K562 (cell line): ENCODE measurements around the gene GRAMD2B. TPM values are rescaled to one million over a fixed set of nuclear protein-coding genes. Genes with fewer than 3 reads are reported as not detected.

ENCODE experiments used
- ATAC-seq: fragments of 200-7000 bp; cut with Tn5 transposase; 3 replicates; pipeline ENCODE4 v1.9.1; 2020; ENCODE audit warnings: moderate library complexity
- BruUV-seq: library from RNA; stranded (reverse); fragments of 400-500 nt; replicated peaks from 2 replicates; lab custom pipeline; 2021; lab: Mats Ljungman, UMichigan
- CTCF ChIA-PET: fragments of 300-600 bp; formaldehyde crosslinking; extraction: SDS; loops from one replicate; lab custom pipeline; 2021; ENCODE audit warnings: low intra/inter-chr PET ratio; lab: Yijun Ruan, JAX
- POLR2A ChIA-PET: fragments of 300-600, 350-650 bp; sonication (Branson Sonifier 250); formaldehyde crosslinking; extraction: SDS; loops from one replicate; lab custom pipeline; 2021; ENCODE audit warnings: antibody characterized with exemption, inconsistent platforms; lab: Yijun Ruan, JAX
- DNase-seq, 4 experiments: peaks; one replicate each; pipeline versions ENCODE4 v3.0.0 to v3.0.0-alpha.2; 2011 to 2018; ENCODE audit warnings: low spot score in 3 of 4, mixed read lengths in 3 of 4; ENCODE audit errors: extremely low read depth in 1 of 4
- FAIRE-seq: peaks from 2 replicates; lab custom pipeline; 2011; peaks lifted over from hg19 to GRCh38; lab: Jason Lieb, UNC
- H2AFZ ChIP-seq: 2 replicates; pipeline ENCODE4 v1.6.0; 2011; ENCODE audit warnings: low read depth, low read length, control low read depth, inconsistent platforms
- H3K27ac ChIP-seq: fragments of 200-600 bp; 3 replicates; pipeline ENCODE4 v1.8.0; 2011; ENCODE audit warnings: low read depth, mild to moderate bottlenecking, control low read depth, inconsistent platforms, low read length, moderate library complexity, mixed read lengths; ENCODE audit errors: extremely low read depth
- H3K27me3 ChIP-seq, 2 experiments: fragments of 300-600 bp in 1 of 2; 2 replicates in 1 of 2; 3 replicates in 1 of 2; pipeline versions ENCODE4 v1.6.0 to v1.8.0; 2011; ENCODE audit warnings: inconsistent platforms in 2 of 2, low read length in 2 of 2, mild to moderate bottlenecking in 1 of 2, mixed read lengths in 1 of 2, moderate library complexity in 1 of 2; ENCODE audit not compliant: control insufficient read depth in 2 of 2, insufficient read depth in 2 of 2
- H3K36me3 ChIP-seq: fragments of 300-600 bp; 3 replicates; pipeline ENCODE4 v1.8.0; 2011; ENCODE audit warnings: mild to moderate bottlenecking, low read length, inconsistent platforms; ENCODE audit not compliant: control insufficient read depth, insufficient read depth
- H3K4me1 ChIP-seq, 2 experiments: fragments of 200-600 bp in 1 of 2; replicated peaks in 1 of 2; 2 replicates in 1 of 2; 3 replicates in 1 of 2; pipeline versions ENCODE4 v1.5.1 to v1.8.0; 2011; ENCODE audit warnings: inconsistent platforms in 2 of 2, low read length in 2 of 2, mild to moderate bottlenecking in 1 of 2, mixed read lengths in 1 of 2, moderate library complexity in 1 of 2; ENCODE audit not compliant: control insufficient read depth in 2 of 2, insufficient read depth in 2 of 2
- H3K4me2 ChIP-seq: 2 replicates; pipeline ENCODE4 v1.6.1; 2011; ENCODE audit warnings: low read length, control low read depth, inconsistent platforms, mixed read lengths; ENCODE audit not compliant: insufficient read depth
- H3K4me3 ChIP-seq: fragments of 200-600 bp; sonication (generic), shearing (Covaris generic); 2 replicates; pipeline ENCODE4 v1.5.1; 2016; ENCODE audit warnings: control low read depth, inconsistent platforms
- H3K79me2 ChIP-seq: fragments of 200-600 bp; 3 replicates; pipeline ENCODE4 v1.8.0; 2011; ENCODE audit warnings: low read length, inconsistent platforms; ENCODE audit not compliant: control insufficient read depth, insufficient read depth
- H3K9ac ChIP-seq, 2 experiments: 2 replicates each; pipeline versions ENCODE4 v1.6.0 to v1.6.1; 2011; ENCODE audit warnings: low read depth in 2 of 2, low read length in 2 of 2, control low read depth in 1 of 2, inconsistent platforms in 1 of 2, mild to moderate bottlenecking in 1 of 2, mixed read lengths in 1 of 2; ENCODE audit not compliant: insufficient read depth in 1 of 2
- H3K9me1 ChIP-seq: one replicate; pipeline ENCODE4 v1.6.0; 2011; ENCODE audit warnings: inconsistent platforms, mild to moderate bottlenecking, low read length, moderate library complexity; ENCODE audit not compliant: control insufficient read depth, insufficient read depth
- H3K9me3 ChIP-seq: replicated peaks from 2 replicates; pipeline ENCODE4 v1.5.1; 2011; ENCODE audit warnings: low read depth, low read length, inconsistent platforms; ENCODE audit not compliant: control insufficient read depth, insufficient read depth
- H4K20me1 ChIP-seq: replicated peaks from 2 replicates; pipeline ENCODE4 v1.6.1; 2011; ENCODE audit warnings: low read length, inconsistent platforms, mixed read lengths; ENCODE audit not compliant: control insufficient read depth, insufficient read depth
- CCNT2 ChIP-seq: IDR thresholded peaks from 2 replicates; pipeline ENCODE4 v1.6.1; 2011; ENCODE audit warnings: borderline replicate concordance, low read depth, mild to moderate bottlenecking, moderate library complexity, mixed read lengths, low read length; ENCODE audit not compliant: insufficient read length; ENCODE audit errors: extremely low read depth
- CEBPB ChIP-seq: fragments of 450-650 bp; IDR thresholded peaks from 2 replicates; pipeline ENCODE4 v1.6.1; 2016; ENCODE audit warnings: missing genetic modification characterization, missing compliant biosample characterization
- CEBPG ChIP-seq, 3 experiments: fragments of 200-800 bp in 1 of 3; sonication (Bioruptor generic) in 1 of 3; sonication (generic) in 1 of 3; formaldehyde crosslinking in 1 of 3; IDR thresholded peaks in 2 of 3; conservative IDR thresholded peaks in 1 of 3; 2 replicates each; pipeline versions ENCODE4 v1.6.1 to v1.8.0; 2016 to 2022; ENCODE audit warnings: missing compliant biosample characterization in 2 of 3, missing genetic modification characterization in 2 of 3, mild to moderate bottlenecking in 1 of 3, missing genetic modification reagents in 1 of 3
- NELFE ChIP-seq: IDR thresholded peaks from 2 replicates; pipeline ENCODE4 v1.6.1; 2011; ENCODE audit warnings: mild to moderate bottlenecking; ENCODE audit not compliant: insufficient read depth, insufficient read length
- WGBS: fragments of 100-300 bp; shearing (Covaris generic); methylation state at CpG from one replicate; pipeline ENCODE4 v1.1.6; 2016; ENCODE audit warnings: low coverage, mixed read lengths; ENCODE audit not compliant: insufficient coverage; ENCODE audit errors: missing lambda C conversion rate; 5-methylcytosine and 5-hydroxymethylcytosine counted together
- in situ Hi-C: fragments of 300-500 bp; cut with MboI; formaldehyde crosslinking; loops from 4 replicates; pipeline ENCODE4 v1.15.0; 2018; ENCODE audit warnings: inconsistent platforms, mixed read lengths
- intact Hi-C: fragments of 100-400 bp; cut with micrococcal nuclease; formaldehyde crosslinking; loops from 2 replicates; pipeline ENCODE4 v1.14.2; 2022
- polyA plus RNA-seq, 8 experiments: library from polyadenylated mRNA; depleted of rRNA in 4 of 8; stranded (reverse) in 5 of 8; unstranded in 3 of 8; fragments of >200 nt; fragmentation: Nextera tagmentation in 2 of 8; fragmentation: Illumina TruSeq in 1 of 8; extraction: Ambion mirVana in 2 of 8; extraction: Trizol in 1 of 8; gene quantifications; 2 replicates each; pipeline versions ENCODE4 v1.2.1 to v1.2.3, GENCODE V29; 2011 to 2014; ENCODE audit warnings: inconsistent platforms in 1 of 8, missing spikeins in 1 of 8
- total RNA-seq, 7 experiments: library from RNA; depleted of rRNA in 6 of 7; stranded (reverse); fragments of >200 nt in 6 of 7; fragmentation: Illumina TruSeq in 2 of 7; extraction: Trizol in 2 of 7; gene quantifications; 2 replicates each; pipeline versions ENCODE4 v1.2.1 to v1.2.3, GENCODE V29; 2011 to 2021; ENCODE audit warnings: low replicate concordance in 1 of 7
- TF ChIP-seq, protein P1 (sequence below): fragments of 200-800 bp; sonication (Bioruptor generic); IDR thresholded peaks from 2 replicates; pipeline ENCODE4 v1.6.1; 2016; ENCODE audit warnings: missing genetic modification characterization, missing compliant biosample characterization

The GRAMD2B gene
- total and polyA plus RNA-seq, 9 of the 15 experiments (the other 6 are each of a cell fraction or from before 2014, with no cell fraction given): 0.32 to 4.2 (median 1.4) TPM

DNA sequence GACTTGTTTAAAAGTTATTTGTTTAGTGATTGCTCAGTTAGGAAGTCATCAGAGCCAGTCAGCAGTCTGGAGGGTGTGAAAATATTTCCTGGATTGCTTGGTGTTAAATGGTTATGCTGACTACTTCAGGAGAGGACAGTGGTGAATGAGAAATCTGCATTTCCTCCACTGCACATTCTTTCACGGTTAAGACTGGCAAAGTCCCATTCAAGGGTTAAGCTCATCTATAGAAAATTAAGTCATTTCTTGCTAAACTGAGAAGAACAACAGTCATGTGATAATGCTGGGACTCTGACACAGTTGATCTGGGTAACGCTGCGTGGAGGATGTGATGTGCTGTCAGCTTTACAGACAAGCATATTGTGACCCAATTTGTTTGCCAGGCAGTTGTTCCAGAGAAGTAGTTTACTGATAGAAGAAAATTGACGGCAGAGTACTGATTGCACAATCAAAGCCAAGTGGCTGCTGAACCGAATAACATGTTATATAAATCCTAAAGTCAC lies 80.4 kb downstream of the GRAMD2B start:
- FAIRE-seq: peak; percentile 58

More for the DNA sequence above, 80.4 kb downstream of the GRAMD2B start:
- ATAC-seq (peak; percentile 17; the same call in 2 of the 3 replicates), DNase-seq (no peak)
- Histone ChIP-seq H4K20me1 (no peaks in the 10 kb centered on the region), H3K4me1 (peaks cover 0 to 10% of the 10 kb centered on the region in 2 experiments; a peak in 4 of 5 replicates), H3K79me2 (no peaks in the 10 kb centered on the region), H3K9me3 (no peaks in the 10 kb centered on the region), H3K4me2 (no peak overlapping the region), H3K36me3 (no peaks in the 10 kb centered on the region), H3K4me3 (no peak overlapping the region), H3K27ac (no peak overlapping the region), H3K27me3 (no peaks in the 10 kb centered on the region), H3K9me1 (no peaks in the 10 kb centered on the region), H3K9ac (no peak overlapping the region), H2AFZ (peak overlapping the region; percentile 85)
- TF ChIP-seq CCNT2: no peak
- TF ChIP-seq CEBPG (CRISPR knock-in tag; IDR thresholded peaks at IDR 0.05): peak; percentile 49
- peak; percentile 85 to 93 for TF ChIP-seq CEBPG (tag; conservative IDR thresholded peaks at IDR 0.05 in 1 of 2, IDR thresholded peaks at IDR 0.05 in 1 of 2)
- TF ChIP-seq, protein P1, sequence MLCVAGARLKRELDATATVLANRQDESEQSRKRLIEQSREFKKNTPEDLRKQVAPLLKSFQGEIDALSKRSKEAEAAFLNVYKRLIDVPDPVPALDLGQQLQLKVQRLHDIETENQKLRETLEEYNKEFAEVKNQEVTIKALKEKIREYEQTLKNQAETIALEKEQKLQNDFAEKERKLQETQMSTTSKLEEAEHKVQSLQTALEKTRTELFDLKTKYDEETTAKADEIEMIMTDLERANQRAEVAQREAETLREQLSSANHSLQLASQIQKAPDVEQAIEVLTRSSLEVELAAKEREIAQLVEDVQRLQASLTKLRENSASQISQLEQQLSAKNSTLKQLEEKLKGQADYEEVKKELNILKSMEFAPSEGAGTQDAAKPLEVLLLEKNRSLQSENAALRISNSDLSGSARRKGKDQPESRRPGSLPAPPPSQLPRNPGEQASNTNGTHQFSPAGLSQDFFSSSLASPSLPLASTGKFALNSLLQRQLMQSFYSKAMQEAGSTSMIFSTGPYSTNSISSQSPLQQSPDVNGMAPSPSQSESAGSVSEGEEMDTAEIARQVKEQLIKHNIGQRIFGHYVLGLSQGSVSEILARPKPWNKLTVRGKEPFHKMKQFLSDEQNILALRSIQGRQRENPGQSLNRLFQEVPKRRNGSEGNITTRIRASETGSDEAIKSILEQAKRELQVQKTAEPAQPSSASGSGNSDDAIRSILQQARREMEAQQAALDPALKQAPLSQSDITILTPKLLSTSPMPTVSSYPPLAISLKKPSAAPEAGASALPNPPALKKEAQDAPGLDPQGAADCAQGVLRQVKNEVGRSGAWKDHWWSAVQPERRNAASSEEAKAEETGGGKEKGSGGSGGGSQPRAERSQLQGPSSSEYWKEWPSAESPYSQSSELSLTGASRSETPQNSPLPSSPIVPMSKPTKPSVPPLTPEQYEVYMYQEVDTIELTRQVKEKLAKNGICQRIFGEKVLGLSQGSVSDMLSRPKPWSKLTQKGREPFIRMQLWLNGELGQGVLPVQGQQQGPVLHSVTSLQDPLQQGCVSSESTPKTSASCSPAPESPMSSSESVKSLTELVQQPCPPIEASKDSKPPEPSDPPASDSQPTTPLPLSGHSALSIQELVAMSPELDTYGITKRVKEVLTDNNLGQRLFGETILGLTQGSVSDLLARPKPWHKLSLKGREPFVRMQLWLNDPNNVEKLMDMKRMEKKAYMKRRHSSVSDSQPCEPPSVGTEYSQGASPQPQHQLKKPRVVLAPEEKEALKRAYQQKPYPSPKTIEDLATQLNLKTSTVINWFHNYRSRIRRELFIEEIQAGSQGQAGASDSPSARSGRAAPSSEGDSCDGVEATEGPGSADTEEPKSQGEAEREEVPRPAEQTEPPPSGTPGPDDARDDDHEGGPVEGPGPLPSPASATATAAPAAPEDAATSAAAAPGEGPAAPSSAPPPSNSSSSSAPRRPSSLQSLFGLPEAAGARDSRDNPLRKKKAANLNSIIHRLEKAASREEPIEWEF (CRISPR knock-in tag): no peak
- no peak for TF ChIP-seq NELFE
- TF ChIP-seq CEBPB (tag): peak; percentile 95
- POLR2A ChIA-PET: interaction anchor here (1.4 to 1.8 kb wide), 2 partner anchors 9 to 15 kb away, joined by 3 to 4 read pairs; no protein-coding TSS in a partner anchor
- 15% methylated on average over 5 of the region's 5 CpGs for WGBS
- BruUV-seq: no TSS peak
- intact Hi-C loops: no loop called here
- in situ Hi-C loops: no loop called here
- CTCF ChIA-PET: no interaction called here
